Activated T-cell treated with anti-CD3 and anti-CD28 coated beads for 48 hours (primary cell): ENCODE data around the gene DGKK.
"Not testable (repeated sequence)": the region's sequence is repeated elsewhere in the genome, so short reads cannot be mapped to it uniquely, and the experiment has no call there.

Source experiments
- DNase-seq: peaks from one replicate; pipeline ENCODE4 v3.0.0-alpha.2; 2020; ENCODE audit warnings: low read depth

The DGKK gene

DNA sequence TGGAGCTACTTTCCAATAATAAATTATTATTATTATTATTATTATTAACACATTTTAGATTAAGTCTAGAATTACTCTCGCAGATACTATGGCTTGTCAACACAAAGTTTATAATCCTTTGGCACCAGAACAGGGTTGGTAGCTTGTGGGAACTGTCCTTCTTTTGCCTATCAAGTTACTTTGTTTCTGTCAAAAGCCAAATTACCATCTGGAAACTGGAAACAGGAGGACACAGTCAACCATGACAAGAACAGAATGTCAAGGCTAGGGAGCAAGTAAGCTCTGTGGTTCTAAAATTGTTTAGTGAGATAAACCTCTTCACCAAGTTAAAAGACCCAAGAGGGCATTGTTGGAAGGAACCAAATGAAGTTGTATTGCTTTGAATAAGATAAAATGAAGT lies 42.5 kb downstream of the DGKK start:
- no peak for DNase-seq

DNA sequence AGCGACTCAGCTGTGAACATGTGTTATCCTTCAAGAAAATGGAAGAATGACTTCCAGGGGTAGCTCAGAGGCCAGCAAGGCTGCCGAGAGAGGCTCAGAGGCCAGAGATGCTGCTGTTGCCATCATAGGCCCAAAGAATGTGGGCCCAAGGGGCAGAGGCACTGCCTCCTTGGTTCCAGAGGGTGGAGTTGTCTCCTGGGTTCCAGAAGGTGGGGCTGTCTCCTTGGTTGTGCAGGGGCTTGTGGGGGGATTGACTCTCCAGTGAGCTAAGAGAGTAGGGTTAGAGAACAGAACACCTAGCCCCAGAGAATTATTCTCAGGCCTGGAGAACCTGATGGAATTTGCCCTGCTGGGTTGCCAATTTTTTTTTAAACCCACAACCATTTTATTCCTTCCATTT lies 62.6 kb downstream of the DGKK start:
- DNase-seq, result no peak

DNA sequence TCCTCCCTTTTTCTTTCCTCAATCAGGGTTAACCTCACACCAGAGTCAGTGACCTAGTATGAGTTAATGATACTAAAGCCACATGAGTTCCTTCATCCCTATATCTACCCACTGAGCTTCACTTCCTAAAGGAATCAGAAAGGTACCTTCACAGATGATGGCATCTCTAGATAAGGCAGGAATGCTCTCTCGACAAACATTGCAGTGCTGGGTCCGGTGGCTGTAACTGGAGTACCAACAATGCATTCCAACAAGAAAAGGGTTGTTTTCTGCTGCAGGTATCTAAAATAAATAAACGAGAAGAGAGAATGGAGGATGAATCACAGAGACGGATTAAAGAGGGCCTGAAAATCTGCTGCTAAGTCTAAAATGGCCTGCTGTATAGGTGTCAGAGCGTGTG lies 66.7 kb downstream of the DGKK start:
- DNase-seq, result no peak

DNA sequence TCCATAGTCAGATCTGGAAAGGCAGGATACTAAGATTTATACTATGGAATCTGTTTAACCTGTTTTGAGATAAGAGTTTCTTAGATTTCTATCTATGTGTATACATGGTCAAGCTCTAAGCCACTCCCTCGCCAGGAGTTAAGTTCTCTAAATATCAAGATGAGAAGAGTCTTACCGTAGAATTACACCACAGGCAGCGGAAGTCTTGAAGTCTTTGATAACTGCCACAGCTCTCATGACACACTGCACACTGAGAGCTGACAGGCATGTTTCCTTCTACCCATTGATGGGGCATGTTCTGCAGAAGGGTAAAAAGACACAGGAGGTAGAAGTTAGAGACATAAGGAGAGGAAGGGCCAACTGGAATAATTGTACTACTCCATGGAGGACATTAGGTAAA lies 67.7 kb downstream of the DGKK start:
- no peak for DNase-seq

DNA sequence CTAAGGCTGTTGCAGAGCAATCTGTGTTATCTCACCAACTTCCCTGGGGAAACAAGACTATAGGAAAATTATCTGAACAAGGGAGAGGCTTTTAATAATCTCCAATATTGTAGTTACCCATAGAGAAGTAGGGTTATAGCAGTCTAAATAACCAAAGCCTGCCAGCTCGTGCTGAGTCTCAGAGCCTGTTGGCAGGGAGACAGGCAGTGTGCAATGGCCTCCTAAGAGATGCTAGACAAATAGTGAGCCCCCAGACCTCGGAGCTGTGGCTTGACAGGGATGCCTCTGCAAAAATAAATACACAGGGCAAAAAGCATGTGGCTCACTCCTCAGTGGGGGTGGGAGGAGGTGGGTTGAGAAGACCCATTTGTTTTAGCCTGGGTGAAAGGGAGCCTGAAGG lies 76.7 kb downstream of the DGKK start:
- DNase-seq, result no peak

- no peak for DNase-seq
Measured at GRCh38 chrX:50386520-50386919, 84.1 kb downstream of the DGKK start.

GRCh38 chrX:50381729-50382415 lies 88.8 kb downstream of the DGKK start:
- DNase-seq, result no peak

DNA sequence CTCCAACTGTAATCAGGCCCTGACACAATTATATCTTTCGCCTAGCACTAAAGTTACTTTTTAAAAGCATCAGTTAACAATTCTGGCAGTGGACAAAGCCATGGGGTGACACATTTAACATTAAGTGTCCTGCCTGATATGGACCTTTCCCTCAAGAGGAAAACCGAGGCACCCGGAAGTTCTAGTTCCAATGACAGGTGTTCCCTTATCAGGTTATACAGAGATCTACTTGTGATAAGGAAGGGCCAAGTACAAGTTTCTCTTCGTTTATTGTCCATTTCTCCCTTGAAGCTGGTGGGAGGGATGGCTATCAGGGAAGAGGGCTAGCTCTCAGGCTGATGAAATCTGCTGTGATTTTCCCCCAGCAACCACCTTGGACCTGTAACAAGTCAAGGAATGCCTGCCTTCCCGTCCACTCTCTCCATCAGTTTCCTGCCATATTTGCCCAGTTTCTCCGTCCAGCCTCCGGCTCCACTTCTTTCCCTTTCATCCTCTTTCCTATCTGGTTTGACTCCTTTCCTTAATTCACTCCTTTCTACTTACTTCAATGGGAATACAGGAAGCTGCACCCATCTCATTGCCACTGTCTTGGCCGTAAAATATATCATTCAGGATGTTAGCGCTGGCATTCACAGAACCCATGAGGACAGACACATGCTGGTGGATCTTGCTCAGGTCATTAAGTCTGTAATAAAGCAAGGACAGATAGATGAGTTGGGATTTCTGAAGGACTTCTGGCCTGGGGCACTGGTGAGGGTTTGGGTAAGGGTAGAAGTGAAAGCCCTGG lies 95.0 kb downstream of the DGKK start:
- no peak for DNase-seq

DNA sequence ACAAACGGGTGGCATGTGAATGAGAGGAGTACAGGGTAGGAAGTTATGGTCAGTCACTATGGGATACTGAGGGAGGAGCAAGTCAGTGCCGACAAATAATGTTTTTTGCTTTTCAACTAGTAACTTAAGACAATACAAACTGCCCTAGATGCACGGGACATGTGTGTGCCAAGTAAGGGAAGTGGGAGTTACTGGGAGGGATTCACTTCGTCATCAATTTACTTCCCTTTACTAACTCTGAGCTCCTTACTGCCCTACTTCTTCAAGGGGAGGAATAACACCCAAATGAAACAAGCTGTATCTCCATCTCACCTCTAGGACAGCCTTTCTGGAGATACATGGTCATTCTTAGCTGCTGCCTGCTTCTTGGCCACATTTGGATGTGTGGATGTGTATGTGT lies 97.7 kb downstream of the DGKK start:
- DNase-seq, result no peak

DNA sequence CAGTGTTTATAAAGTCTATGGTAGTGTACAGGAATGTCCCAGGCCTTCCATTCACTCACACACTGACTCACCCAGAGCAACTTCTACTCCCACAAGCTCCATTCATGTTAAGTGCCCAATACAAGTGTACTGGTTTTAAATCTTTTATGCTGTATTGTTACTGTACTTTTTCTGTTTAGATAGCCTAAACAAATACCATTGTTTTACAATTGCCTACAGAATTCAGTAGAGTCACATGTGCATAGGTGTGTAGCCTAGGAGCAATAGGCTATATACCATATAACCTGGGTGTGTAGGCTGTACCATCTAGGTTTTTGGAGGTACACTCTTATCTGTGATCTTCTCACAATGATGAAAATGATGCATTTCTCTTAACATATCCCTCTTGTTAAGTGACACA lies 126.7 kb downstream of the DGKK start:
- DNase-seq, result no peak

DNA sequence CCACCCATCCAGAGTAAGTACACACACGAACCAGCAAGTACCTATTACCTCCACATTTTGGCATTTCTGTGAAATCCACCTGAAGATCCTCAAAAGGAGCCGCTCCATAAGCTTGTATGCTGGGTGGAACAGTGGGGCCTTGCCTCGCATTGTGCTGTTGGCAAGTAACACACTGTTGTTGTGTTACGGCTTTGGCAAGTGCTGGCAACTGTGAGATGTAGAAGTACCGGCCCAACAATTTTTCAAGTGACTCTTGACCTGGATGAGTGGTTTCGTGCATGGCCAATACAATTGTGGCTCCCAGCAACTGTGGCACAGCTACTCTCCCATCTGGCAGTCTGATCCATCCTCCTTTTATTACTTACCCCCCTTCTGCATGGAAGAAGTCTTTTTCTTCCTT lies 137.3 kb downstream of the DGKK start:
- no peak for DNase-seq

- DNase-seq, result not testable (repeated sequence)
Measured at GRCh38 chrX:50332668-50333067, 138.0 kb downstream of the DGKK start.

- no peak for DNase-seq
Measured at GRCh38 chrX:50327235-50327634, 143.4 kb downstream of the DGKK start.
